ENCODE results near the gene SLC37A2. TPM values are rescaled to one million over a fixed set of nuclear protein-coding genes. Genes with fewer than 3 reads are reported as not detected.
A peak's percentile ranks its signal among the peaks of the same experiment; 100 is the strongest.

Gene SLC37A2
- total and polyA plus RNA-seq, 2 of the 13 experiments (the other 11 are each of a cell fraction or from before 2014, with no cell fraction given) = 4.6 to 7.1 TPM

DNA sequence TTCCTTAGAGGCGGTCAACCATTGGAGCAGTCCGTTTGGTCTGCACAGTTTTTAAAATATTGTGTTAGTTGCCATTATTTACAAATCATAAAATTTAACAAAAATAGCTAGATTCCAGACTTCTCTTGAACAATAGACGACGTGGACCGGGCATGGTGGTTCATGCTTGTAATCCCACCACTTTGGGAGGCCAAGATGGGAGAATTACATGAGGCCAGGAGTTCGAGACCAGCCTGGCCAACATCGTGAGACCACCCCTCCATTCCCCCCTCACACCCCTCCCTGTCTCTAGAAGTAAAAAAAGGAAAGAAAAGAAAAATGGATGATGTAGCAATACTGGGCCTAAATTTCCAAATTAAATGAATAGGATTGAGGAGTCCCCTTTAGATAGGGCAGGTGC, 965 bp downstream of the SLC37A2 start:
- Histone ChIP-seq H2AFZ (ENCODE audit: low read length) (peak overlapping the region; percentile 60), H3K9ac (ENCODE audit: insufficient read depth, low read depth, low read length) (0 out of 2 replicates have a peak overlapping the region, but pooled peaks have one; percentile 60), H3K79me2 (ENCODE audit: insufficient read depth, low read length) (no peaks in the 10 kb centered on the region), H3K4me3 (replicated peaks in 1 of 3; ENCODE audit: insufficient read depth in 1 of 3, low read depth in 2 of 3, low read length in 3 of 3) (peak overlapping the region; percentile 66 to 78 (median 72)), H4K20me1 (ENCODE audit: insufficient read depth, low read length) (no peaks in the 10 kb centered on the region), H3K27me3 (ENCODE audit: control insufficient read depth in 1 of 2, insufficient read depth in 2 of 2, low read length in 2 of 2) (no peaks in the 10 kb centered on the region; a peak in 1 of 5 replicates), H3K4me1 (ENCODE audit: insufficient read depth, low read length) (peaks cover 54% of the 10 kb centered on the region), H3K36me3 (replicated peaks in 1 of 2; ENCODE audit: control insufficient read depth in 1 of 2, insufficient read depth in 2 of 2, low read length in 2 of 2) (no peaks in the 10 kb centered on the region), H3K27ac (ENCODE audit: extremely low read length, insufficient read depth, low read length) (no peak overlapping the region), H3K9me3 (ENCODE audit: low read length) (no peaks in the 10 kb centered on the region), H3K4me2 (ENCODE audit: low read depth, low read length) (peak overlapping the region; percentile 90)
- ChIA-PET POLR2A (interaction anchor here (1.3 kb wide), 1 partner anchor 9 kb away, joined by 5 read pairs; no protein-coding TSS in a partner anchor), CTCF (ENCODE audit: low intra/inter-chr PET ratio, low total read pairs) (no interaction called here)
- TF ChIP-seq, protein P1, sequence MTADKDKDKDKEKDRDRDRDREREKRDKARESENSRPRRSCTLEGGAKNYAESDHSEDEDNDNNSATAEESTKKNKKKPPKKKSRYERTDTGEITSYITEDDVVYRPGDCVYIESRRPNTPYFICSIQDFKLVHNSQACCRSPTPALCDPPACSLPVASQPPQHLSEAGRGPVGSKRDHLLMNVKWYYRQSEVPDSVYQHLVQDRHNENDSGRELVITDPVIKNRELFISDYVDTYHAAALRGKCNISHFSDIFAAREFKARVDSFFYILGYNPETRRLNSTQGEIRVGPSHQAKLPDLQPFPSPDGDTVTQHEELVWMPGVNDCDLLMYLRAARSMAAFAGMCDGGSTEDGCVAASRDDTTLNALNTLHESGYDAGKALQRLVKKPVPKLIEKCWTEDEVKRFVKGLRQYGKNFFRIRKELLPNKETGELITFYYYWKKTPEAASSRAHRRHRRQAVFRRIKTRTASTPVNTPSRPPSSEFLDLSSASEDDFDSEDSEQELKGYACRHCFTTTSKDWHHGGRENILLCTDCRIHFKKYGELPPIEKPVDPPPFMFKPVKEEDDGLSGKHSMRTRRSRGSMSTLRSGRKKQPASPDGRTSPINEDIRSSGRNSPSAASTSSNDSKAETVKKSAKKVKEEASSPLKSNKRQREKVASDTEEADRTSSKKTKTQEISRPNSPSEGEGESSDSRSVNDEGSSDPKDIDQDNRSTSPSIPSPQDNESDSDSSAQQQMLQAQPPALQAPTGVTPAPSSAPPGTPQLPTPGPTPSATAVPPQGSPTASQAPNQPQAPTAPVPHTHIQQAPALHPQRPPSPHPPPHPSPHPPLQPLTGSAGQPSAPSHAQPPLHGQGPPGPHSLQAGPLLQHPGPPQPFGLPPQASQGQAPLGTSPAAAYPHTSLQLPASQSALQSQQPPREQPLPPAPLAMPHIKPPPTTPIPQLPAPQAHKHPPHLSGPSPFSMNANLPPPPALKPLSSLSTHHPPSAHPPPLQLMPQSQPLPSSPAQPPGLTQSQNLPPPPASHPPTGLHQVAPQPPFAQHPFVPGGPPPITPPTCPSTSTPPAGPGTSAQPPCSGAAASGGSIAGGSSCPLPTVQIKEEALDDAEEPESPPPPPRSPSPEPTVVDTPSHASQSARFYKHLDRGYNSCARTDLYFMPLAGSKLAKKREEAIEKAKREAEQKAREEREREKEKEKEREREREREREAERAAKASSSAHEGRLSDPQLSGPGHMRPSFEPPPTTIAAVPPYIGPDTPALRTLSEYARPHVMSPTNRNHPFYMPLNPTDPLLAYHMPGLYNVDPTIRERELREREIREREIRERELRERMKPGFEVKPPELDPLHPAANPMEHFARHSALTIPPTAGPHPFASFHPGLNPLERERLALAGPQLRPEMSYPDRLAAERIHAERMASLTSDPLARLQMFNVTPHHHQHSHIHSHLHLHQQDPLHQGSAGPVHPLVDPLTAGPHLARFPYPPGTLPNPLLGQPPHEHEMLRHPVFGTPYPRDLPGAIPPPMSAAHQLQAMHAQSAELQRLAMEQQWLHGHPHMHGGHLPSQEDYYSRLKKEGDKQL (CRISPR knock-in tag; IDR thresholded peaks at IDR 0.05; ENCODE audit: low read depth) = no peak
- no peak for TF ChIP-seq ZNF652 (CRISPR knock-in tag; IDR thresholded peaks at IDR 0.05; ENCODE audit: borderline replicate concordance, low read depth)
- in situ Hi-C loops (cut with HindIII; ENCODE audit: extremely low pct_ligation_motif_present, low pct_unique_long_range_greater_than_20kb) = no loop called here
- no peak for FAIRE-seq
- intact Hi-C loops (cut with micrococcal nuclease; ENCODE audit: unreplicated experiment) = no loop called here
- 65% methylated on average over 7 of the region's 7 CpGs for WGBS (ENCODE audit: low lambda C conversion rate)
- no peak for DNase-seq (ENCODE audit: low spot score)
- BruUV-seq (replicated peaks) = no TSS peak
- ATAC-seq = no peak

DNA sequence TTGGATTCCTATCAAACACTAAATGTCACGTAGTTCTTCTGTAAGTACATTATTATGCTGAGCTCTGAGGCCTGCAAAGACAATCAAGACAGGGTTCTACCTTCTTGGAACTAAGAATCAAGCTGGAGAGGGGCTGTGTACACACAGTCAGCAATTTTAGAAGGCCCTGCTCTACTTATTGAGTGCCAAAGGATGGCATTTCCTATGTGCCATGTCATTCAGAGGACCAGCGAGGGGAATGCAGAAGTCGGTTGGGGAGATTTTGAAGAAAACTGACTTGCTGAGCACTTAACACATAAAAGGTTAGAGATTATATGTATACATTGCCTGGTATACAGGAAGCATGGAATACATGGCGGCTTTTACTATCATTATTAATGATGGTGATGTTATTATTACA, 5.3 kb downstream of the SLC37A2 start:
- no peaks in the 10 kb centered on the region for H3K79me2 ChIP-seq (ENCODE audit: insufficient read depth, low read length)

More for the DNA sequence above, 5.3 kb downstream of the SLC37A2 start:
- Histone ChIP-seq H3K27me3 (ENCODE audit: control insufficient read depth in 1 of 2, insufficient read depth in 2 of 2, low read length in 2 of 2) (no peaks in the 10 kb centered on the region; a peak in 1 of 5 replicates), H3K4me1 (ENCODE audit: insufficient read depth, low read length) (peaks cover 62% of the 10 kb centered on the region), H3K36me3 (replicated peaks in 1 of 2; ENCODE audit: control insufficient read depth in 1 of 2, insufficient read depth in 2 of 2, low read length in 2 of 2) (no peaks in the 10 kb centered on the region), H3K9ac (ENCODE audit: insufficient read depth, low read depth, low read length) (no peak overlapping the region), H3K4me3 (replicated peaks in 1 of 3; ENCODE audit: insufficient read depth in 1 of 3, low read depth in 2 of 3, low read length in 3 of 3) (no peak overlapping the region), H3K9me3 (ENCODE audit: low read length) (no peaks in the 10 kb centered on the region), H4K20me1 (ENCODE audit: insufficient read depth, low read length) (no peaks in the 10 kb centered on the region), H2AFZ (ENCODE audit: low read length) (no peak overlapping the region), H3K27ac (ENCODE audit: extremely low read length, insufficient read depth, low read length) (no peak overlapping the region), H3K4me2 (ENCODE audit: low read depth, low read length) (no peak overlapping the region)
- FAIRE-seq (no peak), DNase-seq (ENCODE audit: low spot score) (no peak), ATAC-seq (no peak)
- in situ Hi-C loops (cut with HindIII; ENCODE audit: extremely low pct_ligation_motif_present, low pct_unique_long_range_greater_than_20kb) (no loop called here), intact Hi-C loops (cut with micrococcal nuclease; ENCODE audit: unreplicated experiment) (no loop called here)
- TF ChIP-seq MAFK (conservative IDR thresholded peaks at IDR 0.05 in 1 of 2, IDR thresholded peaks at IDR 0.05 in 1 of 2; ENCODE audit: low read length in 2 of 2) = peak; percentile 29 to 47; a peak in 3 of 4 replicates
- TF ChIP-seq RCOR2 (CRISPR knock-in tag; IDR thresholded peaks at IDR 0.05) = no peak
- no peak for TF ChIP-seq ZNF703 (CRISPR knock-in tag; IDR thresholded peaks at IDR 0.05; ENCODE audit: borderline replicate concordance)
- TF ChIP-seq ZNF317 (CRISPR knock-in tag; IDR thresholded peaks at IDR 0.05) = no peak
- ChIA-PET CTCF (ENCODE audit: low intra/inter-chr PET ratio, low total read pairs) (no interaction called here), POLR2A (no interaction called here)
- no TSS peak for BruUV-seq (replicated peaks)
- WGBS (ENCODE audit: low lambda C conversion rate) = 91% methylated on average over 4 of the region's 4 CpGs
